GM13977 (cell line): ENCODE results near the gene ST3GAL5.

Experiments used
- DNase-seq: peaks from one replicate; pipeline ENCODE4 v3.0.0; 2012; ENCODE audit warnings: low spot score
- CTCF ChIP-seq: IDR thresholded peaks from 2 replicates; pipeline ENCODE4 v1.5.1; 2012; ENCODE audit warnings: mild to moderate bottlenecking, control low read depth; ENCODE audit not compliant: insufficient read depth; ENCODE audit errors: extremely low read depth, missing control alignments
- in situ Hi-C: fragments of 300-500 bp; cut with MboI; formaldehyde crosslinking; loops from one replicate; pipeline ENCODE4 v1.12.0; 2022; ENCODE audit warnings: low sequenced_read_pairs, low pct_unique_long_range_greater_than_20kb, mixed read lengths, inconsistent platforms; ENCODE audit not compliant: unreplicated experiment

The ST3GAL5 gene

GRCh38 chr2:85799215-85799956 is 89.4 kb downstream of the ST3GAL5 start:
- TF ChIP-seq CTCF: no peak
- in situ Hi-C loops: no loop called here
- no peak for DNase-seq

- no peak for DNase-seq
- in situ Hi-C loops: no loop called here
- peak; percentile 3 for TF ChIP-seq CTCF
Observed at GRCh38 chr2:85797921-85798320, 90.9 kb downstream of the ST3GAL5 start.

- no peak for DNase-seq
- TF ChIP-seq CTCF: no peak
- in situ Hi-C loops: no loop called here
Observed at GRCh38 chr2:85797263-85797660, 91.5 kb downstream of the ST3GAL5 start.

GRCh38 chr2:85796341-85797262 is 92.2 kb downstream of the ST3GAL5 start:
- no peak for TF ChIP-seq CTCF
- no peak for DNase-seq
- in situ Hi-C loops: no loop called here

- no peak for TF ChIP-seq CTCF
- in situ Hi-C loops: no loop called here
- DNase-seq: no peak
Observed at GRCh38 chr2:85796046-85796340, 92.8 kb downstream of the ST3GAL5 start.

- TF ChIP-seq CTCF: no peak
- no peak for DNase-seq
- in situ Hi-C loops: no loop called here
Observed at GRCh38 chr2:85795331-85796045, 93.3 kb downstream of the ST3GAL5 start.
